ENCODE measurements around the gene TRPC4AP.
"Not testable (repeated sequence)": the region's sequence is repeated elsewhere in the genome, so short reads cannot be mapped to it uniquely, and the experiment has no call there.

Gene TRPC4AP

DNA sequence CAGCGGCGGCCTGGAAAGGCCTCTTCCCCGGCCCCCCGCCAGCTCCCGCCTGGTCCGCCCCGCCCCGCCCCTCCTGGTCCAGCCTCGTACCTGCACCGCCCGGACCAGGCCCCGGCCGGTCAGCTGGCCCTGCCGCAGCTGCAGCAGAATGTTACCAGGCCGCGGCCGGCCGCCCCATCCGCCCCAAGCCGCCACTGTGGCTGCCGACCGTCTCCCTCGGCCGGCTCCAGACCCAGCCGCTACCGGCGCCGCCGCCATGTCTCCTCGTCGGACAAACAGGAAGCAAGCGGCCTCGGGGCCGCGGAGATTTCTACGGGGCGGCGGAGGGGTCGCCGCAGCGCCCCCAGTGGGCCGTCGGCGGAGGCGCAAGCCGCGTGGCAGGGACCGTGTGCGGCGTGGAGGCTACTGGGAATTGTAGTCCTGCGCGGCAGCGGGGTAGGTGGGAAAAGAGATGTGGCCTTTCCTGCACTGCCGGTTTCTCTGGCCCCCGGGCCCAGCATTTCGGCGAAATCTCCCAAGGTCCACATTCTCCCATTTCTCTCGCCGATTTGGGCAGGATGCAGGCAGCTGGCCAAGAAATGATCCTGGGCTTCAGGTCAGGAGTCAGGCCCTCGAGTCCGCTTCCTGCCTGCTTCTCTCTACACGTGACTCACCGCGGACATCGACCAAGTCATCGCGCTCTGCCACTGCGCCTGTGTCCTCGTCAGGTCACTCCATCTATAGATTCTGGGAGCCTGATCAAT, at the start of gene TRPC4AP:
TSS of gene TRPC4AP (minus strand) at position 284 of the 743 bp plus-strand sequence. CDS start at position 258, 26 bp downstream.
- FAIRE-seq = peak; percentile 96
- peak; percentile 93 for DNase-seq (ENCODE audit: insufficient read length, low spot score)

DNA sequence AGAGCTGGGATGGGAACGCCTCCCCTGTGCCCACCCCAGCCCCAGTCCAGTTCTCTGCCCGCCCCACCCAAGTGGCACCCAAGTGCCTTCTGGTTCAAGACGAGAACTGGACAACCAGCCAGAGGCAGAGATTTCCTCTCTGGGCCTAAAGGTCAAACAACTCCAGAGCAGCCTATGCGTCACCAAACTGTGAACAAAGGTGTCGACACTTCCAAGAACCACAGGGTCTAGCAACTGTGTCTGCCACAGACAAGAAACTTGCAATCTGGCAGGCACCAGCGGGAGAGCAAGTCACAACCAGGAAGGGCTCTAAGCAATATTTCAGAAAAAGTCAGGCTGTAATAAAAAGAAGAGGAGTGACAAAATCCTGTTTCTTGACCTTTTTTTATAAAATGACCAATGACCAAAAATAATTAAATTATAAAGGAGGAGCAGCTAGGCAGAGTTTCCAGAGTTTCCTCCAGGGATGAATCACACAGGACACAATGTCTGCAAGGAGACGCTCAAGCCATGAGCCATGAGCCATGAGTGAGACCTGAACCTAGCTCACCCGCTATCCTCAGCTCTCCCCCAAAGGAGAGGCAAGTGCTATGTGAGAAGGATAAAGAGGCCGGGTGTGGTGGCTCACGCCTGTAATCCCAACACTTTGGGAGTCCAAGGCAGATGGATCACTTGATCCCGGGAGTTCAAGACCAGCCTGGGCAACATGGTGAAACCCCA, 43.4 kb upstream of the TRPC4AP start:
- no peak for FAIRE-seq
- no peak for DNase-seq (ENCODE audit: insufficient read length, low spot score)

GRCh38 chr20:35134880-35135279, 42.3 kb upstream of the TRPC4AP start:
- FAIRE-seq = no peak

DNA sequence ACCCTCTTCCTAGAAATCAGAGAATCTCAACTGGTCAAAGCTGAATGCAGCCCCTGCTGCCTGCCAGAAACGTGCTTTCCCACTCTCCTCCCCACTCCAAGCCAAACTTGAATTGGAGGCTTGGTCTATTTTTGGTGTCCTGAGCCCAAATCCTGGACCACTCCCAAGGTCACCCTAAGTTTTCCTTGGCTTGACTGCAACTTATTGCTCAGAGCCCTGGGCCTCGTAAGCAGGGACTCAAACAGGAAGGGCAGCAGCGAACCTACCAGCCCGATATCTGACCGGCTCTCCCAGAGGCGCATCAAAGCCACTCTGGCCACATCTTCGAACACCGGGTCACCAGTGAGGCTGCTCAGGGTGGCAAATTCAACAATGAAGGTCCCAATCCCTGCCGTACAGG, 41.9 kb upstream of the TRPC4AP start:
- FAIRE-seq = no peak

More at GRCh38 chr20:35134880-35135279, 42.3 kb upstream of the TRPC4AP start:
- no peak for DNase-seq (ENCODE audit: insufficient read length, low spot score)

DNA sequence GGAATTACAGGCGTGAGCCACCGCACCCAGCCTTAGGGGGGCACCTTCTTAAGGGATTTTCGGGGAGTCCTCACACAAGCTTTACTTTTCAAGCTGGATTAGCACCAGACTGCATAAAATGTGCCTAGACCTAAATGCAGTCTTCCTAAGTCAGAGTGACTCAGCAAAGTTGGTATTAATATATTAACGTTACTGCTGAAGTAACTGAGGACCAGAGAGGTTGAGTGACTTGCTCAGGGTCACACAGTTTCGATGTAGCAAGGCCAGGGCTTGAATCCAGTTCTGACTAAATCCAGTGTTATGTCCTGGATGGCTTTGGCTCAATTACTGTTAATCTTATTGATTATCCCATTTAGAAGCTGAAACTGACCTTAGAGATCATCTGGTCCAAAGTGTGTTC, 41.1 kb upstream of the TRPC4AP start:
- DNase-seq (ENCODE audit: insufficient read length, low spot score) (no peak), FAIRE-seq (no peak)

More for the DNA sequence above, 41.9 kb upstream of the TRPC4AP start:
- DNase-seq (ENCODE audit: insufficient read length, low spot score) = no peak

DNA sequence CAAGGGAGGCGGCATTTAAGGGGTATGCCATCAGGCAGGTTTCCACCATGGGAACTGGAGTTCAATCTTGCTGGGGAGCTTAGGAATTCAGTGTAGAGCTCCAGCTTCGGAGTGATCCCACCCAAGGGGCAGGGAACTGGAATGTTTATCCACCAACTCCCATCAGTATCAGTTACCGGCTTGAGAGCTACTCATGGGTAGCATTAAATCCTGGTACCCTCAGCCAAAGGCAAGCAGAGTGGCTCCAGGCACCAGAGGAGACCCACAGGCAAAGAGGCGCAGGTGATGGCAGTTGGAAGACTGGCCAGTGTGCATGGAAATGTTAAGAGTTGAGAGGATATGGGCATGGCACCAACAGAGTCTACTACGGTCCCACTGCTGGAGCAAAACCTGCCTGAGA, 40.4 kb upstream of the TRPC4AP start:
- FAIRE-seq (no peak), DNase-seq (ENCODE audit: insufficient read length, low spot score) (no peak)

DNA sequence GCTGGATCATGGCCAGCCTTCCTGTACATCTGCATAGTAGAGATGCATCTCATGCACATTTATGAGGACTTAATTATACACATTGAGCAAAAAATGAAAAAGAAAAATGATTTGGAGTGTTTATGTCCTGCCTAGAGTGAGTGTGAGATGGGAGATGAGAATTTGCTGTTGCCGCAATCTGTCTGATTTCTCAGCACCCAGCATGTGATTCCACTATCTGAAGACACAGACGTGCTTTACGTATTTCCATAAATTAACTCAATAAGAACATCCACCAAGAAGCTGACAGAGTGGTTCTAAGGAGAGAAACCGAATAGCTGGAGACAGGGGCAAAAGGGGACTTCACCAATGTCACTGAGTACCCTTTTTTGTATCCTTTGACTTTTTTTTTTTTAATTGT, 39.3 kb upstream of the TRPC4AP start:
- DNase-seq (ENCODE audit: insufficient read length, low spot score) (no peak), FAIRE-seq (no peak)

DNA sequence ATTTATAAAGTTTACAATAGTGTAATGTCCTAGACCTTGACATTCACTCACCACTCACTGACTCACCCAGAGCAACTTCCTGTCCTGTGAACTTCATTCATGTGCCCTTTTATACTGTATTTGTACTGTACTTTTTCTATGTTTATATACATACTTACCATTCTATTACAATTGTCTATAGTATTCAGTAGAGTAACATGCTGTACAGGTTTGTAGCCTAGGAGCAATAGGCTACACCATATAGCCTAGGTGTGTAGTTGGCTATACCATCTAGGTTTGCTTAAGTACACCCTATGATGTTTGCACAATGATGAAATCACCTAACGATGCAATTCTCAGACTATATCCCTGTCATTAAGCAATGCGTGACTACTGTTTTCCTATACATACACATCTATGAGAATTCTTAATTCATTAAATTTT, 37.1 kb upstream of the TRPC4AP start:
- DNase-seq (ENCODE audit: insufficient read length, low spot score) (no peak), FAIRE-seq (no peak)

DNA sequence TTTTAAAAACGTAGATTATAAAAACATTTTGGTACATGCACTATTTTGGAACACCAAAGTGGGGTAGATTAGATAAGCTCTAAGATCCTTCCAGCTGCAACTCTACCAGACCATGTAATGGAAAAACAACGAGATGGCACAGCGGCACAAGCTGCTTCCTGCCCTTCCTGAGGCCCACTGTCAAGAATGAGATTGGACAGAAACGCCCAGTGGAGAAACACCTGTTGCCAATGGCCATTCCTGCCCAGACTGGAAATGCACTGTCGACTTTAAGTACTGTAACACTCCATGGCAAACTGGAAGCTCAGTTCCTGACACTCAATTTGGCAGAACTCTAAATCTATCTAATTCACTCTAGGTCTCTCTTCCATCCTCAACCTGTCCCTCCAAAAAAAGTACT, 33.1 kb upstream of the TRPC4AP start:
- no peak for DNase-seq (ENCODE audit: insufficient read length, low spot score)
- FAIRE-seq = no peak

GRCh38 chr20:35122756-35123405, 30.3 kb upstream of the TRPC4AP start:
- no peak for DNase-seq (ENCODE audit: insufficient read length, low spot score)
- no peak for FAIRE-seq

- DNase-seq (ENCODE audit: insufficient read length, low spot score) (no peak), FAIRE-seq (no peak)
Measured at GRCh38 chr20:35121186-35121585, 28.6 kb upstream of the TRPC4AP start.

GRCh38 chr20:35120012-35120701, 27.6 kb upstream of the TRPC4AP start:
- FAIRE-seq = no peak
- no peak for DNase-seq (ENCODE audit: insufficient read length, low spot score)

DNA sequence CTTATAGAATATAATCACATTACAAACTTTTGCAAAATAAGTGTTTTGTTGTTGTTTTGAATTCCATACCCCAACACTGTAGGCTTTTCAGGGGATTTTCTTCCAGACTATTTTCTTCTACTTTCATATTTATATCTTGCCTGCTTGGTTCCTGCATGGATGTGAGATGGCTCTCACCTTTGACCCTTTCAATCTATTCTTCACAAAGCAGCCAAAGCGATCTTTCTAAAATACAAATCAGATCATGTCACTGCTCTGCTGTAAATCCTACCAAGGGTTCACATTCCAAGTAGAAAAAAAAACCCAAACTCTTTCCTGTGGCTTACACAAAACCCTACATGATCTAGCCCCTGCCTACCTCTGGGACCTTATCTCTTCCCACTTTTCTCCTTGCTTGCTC, 25.0 kb upstream of the TRPC4AP start:
- DNase-seq (ENCODE audit: insufficient read length, low spot score) = no peak
- no peak for FAIRE-seq

DNA sequence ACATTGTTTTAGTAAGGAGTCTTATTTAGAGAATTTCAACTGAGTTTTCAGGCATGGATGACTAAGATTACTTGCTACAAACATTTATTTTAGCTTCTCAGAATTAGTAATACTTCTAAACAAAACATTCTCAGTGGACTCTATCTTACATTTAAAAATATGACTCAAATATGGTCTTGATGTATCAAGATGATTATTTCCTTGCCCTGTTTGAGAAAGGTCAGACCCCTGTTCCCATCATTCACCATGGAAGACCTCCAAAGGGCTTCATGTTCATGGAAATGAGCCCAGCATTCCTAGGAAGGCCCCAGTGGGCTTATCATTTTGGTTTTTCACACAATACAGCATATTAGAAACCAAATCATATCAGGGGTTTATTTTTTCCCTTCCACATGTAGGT, 24.6 kb upstream of the TRPC4AP start:
- DNase-seq (ENCODE audit: insufficient read length, low spot score) (no peak), FAIRE-seq (no peak)

DNA sequence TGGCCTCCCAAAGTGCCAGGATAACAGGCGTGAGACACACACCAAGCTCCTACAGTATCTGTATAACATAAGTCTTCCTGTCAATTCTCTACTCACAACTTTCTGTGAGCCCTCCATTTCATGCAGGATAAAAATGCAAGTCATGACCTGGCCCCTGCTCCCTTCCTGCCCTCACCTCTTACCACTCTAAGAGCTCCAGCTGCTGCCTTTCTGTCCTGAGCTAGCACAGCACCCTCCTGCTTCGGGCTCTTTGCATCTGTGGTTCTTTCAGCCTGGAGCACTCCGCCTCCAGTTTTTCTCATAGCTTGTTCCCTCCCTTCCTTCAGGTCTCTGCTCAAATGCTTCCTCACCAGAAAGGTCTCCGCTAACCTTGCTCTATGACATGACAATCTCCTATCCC, 23.7 kb upstream of the TRPC4AP start:
- no peak for DNase-seq (ENCODE audit: insufficient read length, low spot score)
- no peak for FAIRE-seq

GRCh38 chr20:35115606-35116005, 23.0 kb upstream of the TRPC4AP start:
- DNase-seq (ENCODE audit: insufficient read length, low spot score) (no peak), FAIRE-seq (no peak)

- not testable (repeated sequence) for DNase-seq (ENCODE audit: insufficient read length, low spot score)
Measured at GRCh38 chr20:35112276-35112675, 19.7 kb upstream of the TRPC4AP start.

DNA sequence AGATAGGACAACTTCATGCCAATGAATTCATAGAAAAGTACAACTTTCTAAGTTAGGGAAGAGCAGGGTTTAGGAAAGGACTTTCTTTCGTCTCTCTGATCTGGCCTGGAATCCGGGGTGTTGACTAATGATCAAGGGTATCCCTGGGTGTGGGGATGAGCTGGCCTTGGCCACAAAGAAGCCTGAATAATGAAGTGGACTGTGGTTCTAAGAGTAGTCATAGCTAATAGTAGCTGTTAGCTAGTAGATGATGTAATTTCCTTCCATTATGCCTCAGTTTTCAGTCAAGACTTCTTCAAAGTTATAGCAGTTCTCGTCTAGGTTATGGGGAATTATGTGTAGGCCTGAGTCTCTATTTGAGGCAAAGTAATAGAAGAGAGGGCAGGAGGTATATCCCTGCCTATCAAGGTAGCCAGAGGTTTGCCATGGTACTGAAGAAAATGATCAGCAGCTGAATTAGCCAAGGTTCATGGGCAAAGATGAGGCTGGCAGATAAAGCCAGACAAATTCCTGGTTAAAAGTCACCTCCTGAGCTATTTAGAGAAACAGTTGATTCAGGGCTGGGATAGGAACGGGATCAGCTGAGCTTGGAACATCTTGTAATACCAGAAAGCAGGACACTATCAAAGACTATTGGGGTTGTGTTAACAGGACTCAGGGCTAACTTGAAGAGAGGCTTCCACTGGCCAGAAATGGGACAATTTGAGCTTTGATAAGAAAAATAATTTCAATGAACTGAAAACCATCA, 18.7 kb upstream of the TRPC4AP start:
- FAIRE-seq = no peak
- no peak for DNase-seq (ENCODE audit: insufficient read length, low spot score)

More at GRCh38 chr20:35112276-35112675, 19.7 kb upstream of the TRPC4AP start:
- FAIRE-seq = not testable (repeated sequence)

- DNase-seq (ENCODE audit: insufficient read length, low spot score) = no peak
- FAIRE-seq = no peak
Measured at GRCh38 chr20:35108921-35109320, 16.3 kb upstream of the TRPC4AP start.

GRCh38 chr20:35106827-35107380, 14.3 kb upstream of the TRPC4AP start:
- no peak for DNase-seq (ENCODE audit: insufficient read length, low spot score)
- no peak for FAIRE-seq
